ENCODE data around the gene TNFSF12.

TNFSF12 gene

DNA sequence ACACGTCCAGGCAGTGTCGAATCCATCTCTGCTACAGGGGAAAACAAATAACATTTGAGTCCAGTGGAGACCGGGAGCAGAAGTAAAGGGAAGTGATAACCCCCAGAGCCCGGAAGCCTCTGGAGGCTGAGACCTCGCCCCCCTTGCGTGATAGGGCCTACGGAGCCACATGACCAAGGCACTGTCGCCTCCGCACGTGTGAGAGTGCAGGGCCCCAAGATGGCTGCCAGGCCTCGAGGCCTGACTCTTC, 23.4 kb downstream of the TNFSF12 start:
- H4K91ac ChIP-seq (ENCODE audit: low read depth, low read length), result peak overlapping the region; percentile 76
- peak overlapping the region; percentile 50 for H3K18ac ChIP-seq (ENCODE audit: low read length)
- H3K4me2 ChIP-seq (ENCODE audit: low read length), result peak overlapping the region; percentile 97
- peak overlapping the region; percentile 31 for H4K12ac ChIP-seq (ENCODE audit: low read depth, low read length)
- H2BK120ac ChIP-seq (ENCODE audit: insufficient read depth, low read length, poor library complexity), result peak overlapping the region; percentile 29
- no peak overlapping the region for H2BK12ac ChIP-seq (ENCODE audit: low read length)
- H3K9ac ChIP-seq (ENCODE audit: low read length), result peak overlapping the region; percentile 97
- H3K79me1 ChIP-seq (ENCODE audit: low read length), result peaks cover 12% of the 10 kb centered on the region
- no peak overlapping the region for H2AFZ ChIP-seq (ENCODE audit: insufficient read depth, low read length, poor library complexity)
- peaks cover 2% of the 10 kb centered on the region for H3K9me3 ChIP-seq (ENCODE audit: insufficient read depth, low read depth, low read length)
- H2AK5ac ChIP-seq (ENCODE audit: low read length), result no peak overlapping the region
- peak overlapping the region; percentile 69 for H3K27ac ChIP-seq (ENCODE audit: low read depth, low read length)
- peak overlapping the region; percentile 93 for H3K23ac ChIP-seq (ENCODE audit: low read length)
- no peaks in the 10 kb centered on the region for H3K27me3 ChIP-seq (ENCODE audit: insufficient read depth, low read length)
- H3K79me2 ChIP-seq (ENCODE audit: control insufficient read depth, insufficient read depth, low read length, poor library complexity), result peaks cover 14% of the 10 kb centered on the region
- no CpG with 5 or more reads among the region's 11 CpGs for WGBS (ENCODE audit: extremely low coverage, insufficient coverage, insufficient read length)
- peaks cover 42 to 61% of the 10 kb centered on the region in 2 experiments for H3K36me3 ChIP-seq (ENCODE audit: control insufficient read depth in 1 of 2, insufficient read depth in 2 of 2, low read length in 2 of 2)
- H2BK5ac ChIP-seq (ENCODE audit: low read depth, low read length, poor library complexity), result no peak overlapping the region
- peak overlapping the region; percentile 53 for H3K4ac ChIP-seq (ENCODE audit: low read depth, low read length)
- H3K4me3 ChIP-seq (ENCODE audit: low read depth, low read length), result peak overlapping the region; percentile 72
- peaks cover 2 to 15% of the 10 kb centered on the region in 2 experiments for H3K4me1 ChIP-seq (ENCODE audit: control insufficient read depth in 1 of 2, insufficient read depth in 2 of 2, low read length in 2 of 2)
- no peak for DNase-seq
- H3K14ac ChIP-seq (ENCODE audit: low read length), result peak overlapping the region; percentile 62
- H4K8ac ChIP-seq (ENCODE audit: low read depth, low read length), result peak overlapping the region; percentile 69

GRCh38 chr17:7572588-7573323, 23.9 kb downstream of the TNFSF12 start:
- H3K79me2 ChIP-seq (ENCODE audit: control insufficient read depth, insufficient read depth, low read length, poor library complexity), result peaks cover 14% of the 10 kb centered on the region
- H3K9ac ChIP-seq (ENCODE audit: low read length), result peak overlapping the region; percentile 97
- H3K4me2 ChIP-seq (ENCODE audit: low read length), result peak overlapping the region; percentile 19
- peak overlapping the region; percentile 99 for H3K4ac ChIP-seq (ENCODE audit: low read depth, low read length)
- H3K79me1 ChIP-seq (ENCODE audit: low read length), result peaks cover 12% of the 10 kb centered on the region
- H2BK12ac ChIP-seq (ENCODE audit: low read length), result peak overlapping the region; percentile 19
- H3K4me1 ChIP-seq (ENCODE audit: control insufficient read depth in 1 of 2, insufficient read depth in 2 of 2, low read length in 2 of 2), result peaks cover 2 to 15% of the 10 kb centered on the region in 2 experiments
- peak overlapping the region; percentile 97 for H2AK5ac ChIP-seq (ENCODE audit: low read length)
- H3K9me3 ChIP-seq (ENCODE audit: insufficient read depth, low read depth, low read length), result peaks cover 2% of the 10 kb centered on the region
- H3K14ac ChIP-seq (ENCODE audit: low read length), result peak overlapping the region; percentile 98
- peak overlapping the region; percentile 93 for H3K18ac ChIP-seq (ENCODE audit: low read length)
- peak overlapping the region; percentile 6 for H2AFZ ChIP-seq (ENCODE audit: insufficient read depth, low read length, poor library complexity)
- peak overlapping the region; percentile 90 for H4K8ac ChIP-seq (ENCODE audit: low read depth, low read length)
- DNase-seq, result peak; percentile 100
- peak overlapping the region; percentile 97 for H4K91ac ChIP-seq (ENCODE audit: low read depth, low read length)
- peak overlapping the region; percentile 99 for H3K4me3 ChIP-seq (ENCODE audit: low read depth, low read length)
- no peak overlapping the region for H3K23ac ChIP-seq (ENCODE audit: low read length)
- H3K27ac ChIP-seq (ENCODE audit: low read depth, low read length), result peak overlapping the region; percentile 87
- no CpG with 5 or more reads among the region's 73 CpGs for WGBS (ENCODE audit: extremely low coverage, insufficient coverage, insufficient read length)
- peak overlapping the region; percentile 64 for H2BK120ac ChIP-seq (ENCODE audit: insufficient read depth, low read length, poor library complexity)
- H3K36me3 ChIP-seq (ENCODE audit: control insufficient read depth in 1 of 2, insufficient read depth in 2 of 2, low read length in 2 of 2), result peaks cover 45 to 62% of the 10 kb centered on the region in 2 experiments
- H2BK5ac ChIP-seq (ENCODE audit: low read depth, low read length, poor library complexity), result peak overlapping the region; percentile 77
- peak overlapping the region; percentile 66 for H4K12ac ChIP-seq (ENCODE audit: low read depth, low read length)
- H3K27me3 ChIP-seq (ENCODE audit: insufficient read depth, low read length), result no peaks in the 10 kb centered on the region

GRCh38 chr17:7573324-7574080, 24.6 kb downstream of the TNFSF12 start:
- Histone ChIP-seq H3K79me2 (ENCODE audit: control insufficient read depth, insufficient read depth, low read length, poor library complexity) (peaks cover 14% of the 10 kb centered on the region), H3K4me1 (ENCODE audit: control insufficient read depth in 1 of 2, insufficient read depth in 2 of 2, low read length in 2 of 2) (peaks cover 2 to 15% of the 10 kb centered on the region in 2 experiments), H3K27me3 (ENCODE audit: insufficient read depth, low read length) (no peaks in the 10 kb centered on the region), H3K9ac (ENCODE audit: low read length) (peak overlapping the region; percentile 97), H3K27ac (ENCODE audit: low read depth, low read length) (peak overlapping the region; percentile 87), H3K23ac (ENCODE audit: low read length) (no peak overlapping the region), H4K12ac (ENCODE audit: low read depth, low read length) (peak overlapping the region; percentile 66), H4K8ac (ENCODE audit: low read depth, low read length) (peak overlapping the region; percentile 90), H3K4me3 (ENCODE audit: low read depth, low read length) (peak overlapping the region; percentile 99), H3K79me1 (ENCODE audit: low read length) (peaks cover 12% of the 10 kb centered on the region), H2BK5ac (ENCODE audit: low read depth, low read length, poor library complexity) (peak overlapping the region; percentile 77), H3K9me3 (ENCODE audit: insufficient read depth, low read depth, low read length) (peaks cover 2% of the 10 kb centered on the region), H3K4ac (ENCODE audit: low read depth, low read length) (peak overlapping the region; percentile 99), H2AFZ (ENCODE audit: insufficient read depth, low read length, poor library complexity) (peak overlapping the region; percentile 6), H2BK120ac (ENCODE audit: insufficient read depth, low read length, poor library complexity) (peak overlapping the region; percentile 64), H2AK5ac (ENCODE audit: low read length) (peak overlapping the region; percentile 97), H2BK12ac (ENCODE audit: low read length) (peak overlapping the region; percentile 19), H3K14ac (ENCODE audit: low read length) (peak overlapping the region; percentile 98), H3K4me2 (ENCODE audit: low read length) (peak overlapping the region; percentile 89), H3K18ac (ENCODE audit: low read length) (peak overlapping the region; percentile 93), H3K36me3 (ENCODE audit: control insufficient read depth in 1 of 2, insufficient read depth in 2 of 2, low read length in 2 of 2) (peaks cover 51 to 68% of the 10 kb centered on the region in 2 experiments), H4K91ac (ENCODE audit: low read depth, low read length) (peak overlapping the region; percentile 97)
- DNase-seq, result peak; percentile 82 to 85
- no CpG with 5 or more reads among the region's 71 CpGs for WGBS (ENCODE audit: extremely low coverage, insufficient coverage, insufficient read length)

- Histone ChIP-seq H3K9me3 (ENCODE audit: insufficient read depth, low read depth, low read length) (peaks cover 2% of the 10 kb centered on the region), H2BK120ac (ENCODE audit: insufficient read depth, low read length, poor library complexity) (no peak overlapping the region), H3K4me2 (ENCODE audit: low read length) (peak overlapping the region; percentile 89), H2AK5ac (ENCODE audit: low read length) (no peak overlapping the region), H3K27ac (ENCODE audit: low read depth, low read length) (peak overlapping the region; percentile 34), H3K79me2 (ENCODE audit: control insufficient read depth, insufficient read depth, low read length, poor library complexity) (peaks cover 14% of the 10 kb centered on the region), H2BK12ac (ENCODE audit: low read length) (no peak overlapping the region), H3K4ac (ENCODE audit: low read depth, low read length) (peak overlapping the region; percentile 89), H4K91ac (ENCODE audit: low read depth, low read length) (no peak overlapping the region), H4K8ac (ENCODE audit: low read depth, low read length) (no peak overlapping the region), H3K9ac (ENCODE audit: low read length) (peak overlapping the region; percentile 84), H3K4me3 (ENCODE audit: low read depth, low read length) (peak overlapping the region; percentile 99), H2BK5ac (ENCODE audit: low read depth, low read length, poor library complexity) (no peak overlapping the region), H3K14ac (ENCODE audit: low read length) (no peak overlapping the region), H3K79me1 (ENCODE audit: low read length) (peaks cover 12% of the 10 kb centered on the region), H3K27me3 (ENCODE audit: insufficient read depth, low read length) (no peaks in the 10 kb centered on the region), H2AFZ (ENCODE audit: insufficient read depth, low read length, poor library complexity) (no peak overlapping the region), H3K23ac (ENCODE audit: low read length) (no peak overlapping the region), H3K18ac (ENCODE audit: low read length) (no peak overlapping the region), H3K4me1 (ENCODE audit: control insufficient read depth in 1 of 2, insufficient read depth in 2 of 2, low read length in 2 of 2) (peaks cover 2 to 15% of the 10 kb centered on the region in 2 experiments), H4K12ac (ENCODE audit: low read depth, low read length) (no peak overlapping the region), H3K36me3 (ENCODE audit: control insufficient read depth in 1 of 2, insufficient read depth in 2 of 2, low read length in 2 of 2) (peaks cover 51 to 72% of the 10 kb centered on the region in 2 experiments)
- WGBS (ENCODE audit: extremely low coverage, insufficient coverage, insufficient read length), result no CpG with 5 or more reads among the region's 15 CpGs
- no peak for DNase-seq
Measured at GRCh38 chr17:7574176-7574953, 25.5 kb downstream of the TNFSF12 start.
